ENCODE measurements around the gene ZNF787. TPM values are rescaled to one million over a fixed set of nuclear protein-coding genes. Genes with fewer than 3 reads are reported as not detected.

ZNF787 gene
- total and polyA plus RNA-seq, 10 of the 15 experiments (the other 5 are each of a cell fraction or from before 2014, with no cell fraction given) = 0.23 to 39.9 (median 4.1) TPM

DNA sequence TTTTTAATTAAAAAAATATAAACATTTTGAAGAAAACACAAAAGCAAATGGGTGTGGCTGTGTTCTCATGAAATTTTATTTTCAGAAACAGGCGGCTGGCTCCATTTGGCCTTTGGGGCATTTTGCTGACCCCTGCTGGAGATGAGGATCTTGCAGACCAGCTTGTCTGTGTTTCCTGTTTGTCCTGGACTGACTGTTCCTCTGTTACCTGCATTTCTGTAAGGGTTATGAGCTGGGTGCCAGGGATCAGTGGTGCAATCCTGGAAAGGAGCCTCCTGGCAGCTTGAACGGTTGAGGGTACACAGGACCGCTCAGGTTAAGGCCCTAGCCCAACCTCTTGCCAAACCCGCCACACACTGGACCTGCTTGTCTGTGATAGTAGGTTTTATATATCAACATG lies 49.9 kb downstream of the ZNF787 start (continued):
- TF ChIP-seq, protein P1, sequence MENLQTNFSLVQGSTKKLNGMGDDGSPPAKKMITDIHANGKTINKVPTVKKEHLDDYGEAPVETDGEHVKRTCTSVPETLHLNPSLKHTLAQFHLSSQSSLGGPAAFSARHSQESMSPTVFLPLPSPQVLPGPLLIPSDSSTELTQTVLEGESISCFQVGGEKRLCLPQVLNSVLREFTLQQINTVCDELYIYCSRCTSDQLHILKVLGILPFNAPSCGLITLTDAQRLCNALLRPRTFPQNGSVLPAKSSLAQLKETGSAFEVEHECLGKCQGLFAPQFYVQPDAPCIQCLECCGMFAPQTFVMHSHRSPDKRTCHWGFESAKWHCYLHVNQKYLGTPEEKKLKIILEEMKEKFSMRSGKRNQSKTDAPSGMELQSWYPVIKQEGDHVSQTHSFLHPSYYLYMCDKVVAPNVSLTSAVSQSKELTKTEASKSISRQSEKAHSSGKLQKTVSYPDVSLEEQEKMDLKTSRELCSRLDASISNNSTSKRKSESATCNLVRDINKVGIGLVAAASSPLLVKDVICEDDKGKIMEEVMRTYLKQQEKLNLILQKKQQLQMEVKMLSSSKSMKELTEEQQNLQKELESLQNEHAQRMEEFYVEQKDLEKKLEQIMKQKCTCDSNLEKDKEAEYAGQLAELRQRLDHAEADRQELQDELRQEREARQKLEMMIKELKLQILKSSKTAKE (IDR thresholded peaks at IDR 0.05; ENCODE audit: low read depth, poor library complexity, severe bottlenecking) = no peak
- TF ChIP-seq, protein P2, sequence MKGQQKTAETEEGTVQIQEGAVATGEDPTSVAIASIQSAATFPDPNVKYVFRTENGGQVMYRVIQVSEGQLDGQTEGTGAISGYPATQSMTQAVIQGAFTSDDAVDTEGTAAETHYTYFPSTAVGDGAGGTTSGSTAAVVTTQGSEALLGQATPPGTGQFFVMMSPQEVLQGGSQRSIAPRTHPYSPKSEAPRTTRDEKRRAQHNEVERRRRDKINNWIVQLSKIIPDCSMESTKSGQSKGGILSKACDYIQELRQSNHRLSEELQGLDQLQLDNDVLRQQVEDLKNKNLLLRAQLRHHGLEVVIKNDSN (IDR thresholded peaks at IDR 0.05; ENCODE audit: borderline replicate concordance, extremely low read length, insufficient read depth, low read depth, low read length) = no peak
- TF ChIP-seq NFYA (IDR thresholded peaks at IDR 0.05; ENCODE audit: borderline replicate concordance, low read depth, low read length) (no peak), SMAD5 (IDR thresholded peaks at IDR 0.05; ENCODE audit: low read depth) (no peak), ETV6 (conservative IDR thresholded peaks at IDR 0.05 in 1 of 2, IDR thresholded peaks at IDR 0.05 in 1 of 2; ENCODE audit: borderline replicate concordance in 1 of 2, low read depth in 1 of 2) (no peak), MYB (IDR thresholded peaks at IDR 0.05; ENCODE audit: borderline replicate concordance, low read depth, low read length) (no peak), TCF7 (IDR thresholded peaks at IDR 0.05; ENCODE audit: borderline replicate concordance) (no peak), RELA (IDR thresholded peaks at IDR 0.05; ENCODE audit: borderline replicate concordance, partially characterized antibody) (no peak), SMC3 (IDR thresholded peaks at IDR 0.05; ENCODE audit: borderline replicate concordance, low read length) (peak; percentile 20; the same call in 1 of the 2 replicates)
- TF ChIP-seq, protein P3, sequence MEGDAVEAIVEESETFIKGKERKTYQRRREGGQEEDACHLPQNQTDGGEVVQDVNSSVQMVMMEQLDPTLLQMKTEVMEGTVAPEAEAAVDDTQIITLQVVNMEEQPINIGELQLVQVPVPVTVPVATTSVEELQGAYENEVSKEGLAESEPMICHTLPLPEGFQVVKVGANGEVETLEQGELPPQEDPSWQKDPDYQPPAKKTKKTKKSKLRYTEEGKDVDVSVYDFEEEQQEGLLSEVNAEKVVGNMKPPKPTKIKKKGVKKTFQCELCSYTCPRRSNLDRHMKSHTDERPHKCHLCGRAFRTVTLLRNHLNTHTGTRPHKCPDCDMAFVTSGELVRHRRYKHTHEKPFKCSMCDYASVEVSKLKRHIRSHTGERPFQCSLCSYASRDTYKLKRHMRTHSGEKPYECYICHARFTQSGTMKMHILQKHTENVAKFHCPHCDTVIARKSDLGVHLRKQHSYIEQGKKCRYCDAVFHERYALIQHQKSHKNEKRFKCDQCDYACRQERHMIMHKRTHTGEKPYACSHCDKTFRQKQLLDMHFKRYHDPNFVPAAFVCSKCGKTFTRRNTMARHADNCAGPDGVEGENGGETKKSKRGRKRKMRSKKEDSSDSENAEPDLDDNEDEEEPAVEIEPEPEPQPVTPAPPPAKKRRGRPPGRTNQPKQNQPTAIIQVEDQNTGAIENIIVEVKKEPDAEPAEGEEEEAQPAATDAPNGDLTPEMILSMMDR (IDR thresholded peaks at IDR 0.05 in 2 of 3, conservative IDR thresholded peaks at IDR 0.05 in 1 of 3; ENCODE audit: control insufficient read depth in 2 of 3, extremely low read depth in 1 of 3, insufficient read depth in 1 of 3, low read depth in 3 of 3, low read length in 3 of 3) = peak; percentile 26 to 39 (median 33); a peak in 4 of 6 replicates

All from GM12878 (cell line).